Measurements from ENCODE around the gene CPT1A.
"Not testable (repeated sequence)": the region's sequence is repeated elsewhere in the genome, so short reads cannot be mapped to it uniquely, and the experiment has no call there.

The CPT1A gene

GRCh38 chr11:68841718-68842426 lies at the start of gene CPT1A:
CPT1A (minus strand) TSS chr11:68841916; CDS start chr11:68815474, 26,442 bp downstream.
- peak; percentile 57 for DNase-seq (ENCODE audit: insufficient read length, low spot score)
- FAIRE-seq, result peak; percentile 4

- DNase-seq (ENCODE audit: insufficient read length, low spot score), result no peak
- no peak for FAIRE-seq
Observed at GRCh38 chr11:68890490-68891231, 48.9 kb upstream of the CPT1A start.

GRCh38 chr11:68889948-68890446 lies 48.3 kb upstream of the CPT1A start:
- no peak for FAIRE-seq
- no peak for DNase-seq (ENCODE audit: insufficient read length, low spot score)

GRCh38 chr11:68884827-68885226 lies 43.1 kb upstream of the CPT1A start:
- not testable (repeated sequence) for FAIRE-seq; DNase-seq (ENCODE audit: insufficient read length, low spot score)

- DNase-seq (ENCODE audit: insufficient read length, low spot score) (no peak), FAIRE-seq (no peak)
Observed at GRCh38 chr11:68882391-68882790, 40.7 kb upstream of the CPT1A start.

GRCh38 chr11:68881320-68881719 lies 39.6 kb upstream of the CPT1A start:
- FAIRE-seq (no peak), DNase-seq (ENCODE audit: insufficient read length, low spot score) (no peak)

GRCh38 chr11:68880851-68881250 lies 39.1 kb upstream of the CPT1A start:
- FAIRE-seq (no peak), DNase-seq (ENCODE audit: insufficient read length, low spot score) (no peak)

GRCh38 chr11:68878022-68878421 lies 36.3 kb upstream of the CPT1A start:
- DNase-seq (ENCODE audit: insufficient read length, low spot score), result no peak
- FAIRE-seq, result no peak

- DNase-seq (ENCODE audit: insufficient read length, low spot score), result no peak
- FAIRE-seq, result no peak
Observed at GRCh38 chr11:68872216-68873003, 30.7 kb upstream of the CPT1A start.

- DNase-seq (ENCODE audit: insufficient read length, low spot score) (no peak), FAIRE-seq (no peak)
Observed at GRCh38 chr11:68870470-68870869, 28.8 kb upstream of the CPT1A start.

DNA sequence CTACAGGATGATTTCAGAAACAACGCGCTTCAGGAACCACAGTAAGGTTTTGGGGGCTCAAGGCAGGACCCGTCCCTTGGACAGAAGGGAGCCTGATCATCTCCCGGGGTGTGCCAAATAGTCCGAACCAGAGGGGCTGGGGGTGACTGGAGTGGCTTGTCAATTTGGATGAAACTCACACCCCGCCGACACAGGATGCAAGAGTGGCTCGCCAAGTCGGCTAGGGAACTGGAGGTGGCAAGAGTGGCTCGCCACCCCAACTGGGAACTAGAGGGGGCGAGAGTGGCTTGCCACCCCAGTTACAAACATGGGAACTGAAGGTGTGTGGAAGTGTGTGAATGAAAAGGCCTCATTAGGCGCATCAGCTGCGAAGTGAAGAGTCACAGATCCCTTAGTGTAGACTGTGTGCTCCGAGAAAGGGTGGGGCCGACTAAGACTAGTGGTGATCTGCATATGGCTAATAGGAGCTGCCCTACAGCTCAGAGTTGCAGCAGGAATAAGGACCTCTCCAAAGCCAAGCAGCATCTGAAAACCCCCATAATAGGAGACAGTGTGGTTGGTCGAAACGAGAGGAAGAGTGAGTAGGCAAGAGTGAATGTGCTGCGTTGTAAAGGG lies 26.6 kb upstream of the CPT1A start:
- no peak for FAIRE-seq
- no peak for DNase-seq (ENCODE audit: insufficient read length, low spot score)

DNA sequence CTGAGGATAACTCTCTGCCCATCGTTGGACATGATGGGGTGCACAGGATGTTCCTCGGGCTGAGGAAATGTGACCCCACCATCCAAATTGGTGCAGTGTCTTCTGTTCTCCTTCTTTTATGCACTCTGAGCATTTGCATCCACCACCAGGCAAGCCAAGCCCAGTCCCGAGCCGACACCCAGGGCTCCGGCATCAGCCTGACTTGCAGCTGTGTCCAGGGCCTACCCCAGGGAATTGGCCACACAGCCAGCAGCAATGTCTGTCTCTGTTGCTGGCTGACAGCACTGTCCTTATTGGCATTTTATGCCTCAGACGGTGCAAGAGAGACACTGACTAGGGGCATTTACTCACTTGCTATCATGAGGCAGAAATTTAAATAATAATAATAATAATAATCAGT lies 25.4 kb upstream of the CPT1A start:
- DNase-seq (ENCODE audit: insufficient read length, low spot score) (no peak), FAIRE-seq (no peak)

DNA sequence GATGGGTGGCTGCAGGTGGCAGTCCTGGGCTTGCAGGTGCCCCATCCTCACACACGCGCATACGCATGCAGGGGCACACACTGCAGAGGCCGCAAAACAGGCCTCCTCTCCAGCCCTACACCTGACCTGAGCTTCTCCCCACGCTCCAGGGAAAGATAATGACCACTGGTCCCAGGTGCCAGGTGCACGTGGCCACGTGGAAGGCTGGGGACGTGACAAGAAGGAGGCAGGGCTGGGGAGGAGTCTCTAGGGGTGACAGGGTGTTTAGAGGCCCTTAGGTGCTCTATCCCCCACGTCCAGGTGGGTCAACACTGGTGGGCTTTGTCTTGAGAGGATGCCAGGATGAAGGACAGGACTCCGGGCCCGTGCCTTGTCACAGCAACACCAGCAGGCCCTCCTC lies 23.5 kb upstream of the CPT1A start:
- DNase-seq (ENCODE audit: insufficient read length, low spot score) (no peak), FAIRE-seq (no peak)

GRCh38 chr11:68863553-68864265 lies 22.0 kb upstream of the CPT1A start:
- FAIRE-seq, result no peak
- DNase-seq (ENCODE audit: insufficient read length, low spot score), result no peak

GRCh38 chr11:68862421-68862820 lies 20.7 kb upstream of the CPT1A start:
- DNase-seq (ENCODE audit: insufficient read length, low spot score), result no peak
- no peak for FAIRE-seq

DNA sequence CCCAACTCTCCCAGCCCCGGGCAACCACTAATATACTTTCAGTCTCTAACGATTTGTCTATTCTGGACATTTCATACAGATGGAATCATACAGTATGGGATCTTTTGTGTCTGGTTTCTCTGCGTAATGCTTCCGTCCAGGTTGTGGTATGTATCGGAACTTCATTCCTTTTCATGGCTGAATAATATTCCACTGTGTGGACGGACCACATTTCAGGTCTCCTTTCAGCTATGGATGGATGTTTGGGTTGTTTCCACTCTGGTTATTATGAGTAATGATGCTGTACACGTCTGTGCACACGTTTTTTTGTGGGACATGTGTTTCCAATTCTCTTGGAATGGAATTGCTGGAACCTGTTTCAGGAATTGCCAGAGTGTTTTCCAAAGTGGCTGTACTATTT lies 17.4 kb upstream of the CPT1A start:
- FAIRE-seq (no peak), DNase-seq (ENCODE audit: insufficient read length, low spot score) (no peak)

DNA sequence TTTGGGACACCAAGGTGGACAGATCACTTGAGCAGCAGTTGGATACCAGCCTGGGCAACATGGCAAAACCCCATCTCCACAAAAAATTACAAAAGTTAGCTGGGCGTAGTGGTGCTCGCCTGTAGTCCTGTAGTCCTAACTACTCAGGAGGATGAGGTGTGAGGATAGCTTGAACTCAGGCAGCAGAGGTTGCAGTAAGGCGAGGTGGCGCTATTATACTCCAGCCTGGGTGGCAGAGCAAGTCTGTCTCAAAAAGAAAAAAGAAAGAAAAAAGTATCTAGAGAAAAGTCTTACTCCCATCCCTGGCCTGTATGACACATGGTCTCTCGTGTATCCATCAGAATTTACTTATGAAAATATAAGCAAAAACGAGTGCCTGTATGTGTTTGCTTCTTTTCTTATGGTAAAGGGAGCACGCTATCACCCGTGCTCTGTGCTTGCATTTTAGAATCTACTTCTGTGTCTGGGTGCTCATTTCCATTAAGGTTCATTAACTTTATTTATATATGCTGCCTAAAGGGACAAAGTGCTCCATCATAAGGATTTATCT lies 15.4 kb upstream of the CPT1A start:
- DNase-seq (ENCODE audit: insufficient read length, low spot score) (no peak), FAIRE-seq (no peak)

- not testable (repeated sequence) for DNase-seq (ENCODE audit: insufficient read length, low spot score); FAIRE-seq
Observed at GRCh38 chr11:68856425-68857030, 14.8 kb upstream of the CPT1A start.

GRCh38 chr11:68855205-68855981 lies 13.7 kb upstream of the CPT1A start:
- FAIRE-seq (peak; percentile 56), DNase-seq (ENCODE audit: insufficient read length, low spot score) (peak; percentile 51)
